ENCODE measurements around the gene P2RX5.
"Not testable (repeated sequence)": the region's sequence is repeated elsewhere in the genome, so short reads cannot be mapped to it uniquely, and the experiment has no call there.

The P2RX5 gene

DNA sequence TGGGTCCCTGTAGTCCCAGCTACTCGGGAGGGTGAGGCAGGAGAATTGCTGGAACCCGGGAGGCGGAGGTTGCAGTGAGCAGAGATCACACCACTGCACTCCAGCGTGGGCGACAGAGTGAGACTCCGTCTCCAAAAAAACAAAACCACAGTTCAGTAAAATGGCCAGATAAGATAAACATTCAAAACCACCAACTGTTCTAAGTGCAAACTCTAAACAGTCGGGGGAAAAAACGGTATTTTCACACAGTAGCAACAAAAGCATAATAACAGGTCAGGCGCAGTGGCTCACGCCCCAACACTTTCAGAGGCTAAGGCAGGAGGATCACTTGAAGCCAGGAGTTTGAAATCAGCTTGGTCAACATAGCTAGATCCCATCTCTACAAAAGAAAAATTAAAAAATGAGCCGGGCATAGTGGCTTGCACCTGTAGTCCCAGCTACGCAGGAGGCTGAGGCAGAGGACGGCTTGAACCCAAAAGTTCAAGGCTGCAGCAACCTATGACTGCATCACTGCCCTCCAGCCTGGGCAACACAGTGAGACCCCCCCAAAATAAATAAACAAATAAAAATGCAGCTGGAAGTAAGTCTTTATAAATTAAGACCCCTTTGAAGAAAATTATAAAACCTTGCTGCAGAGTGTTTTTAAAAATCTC is 17.0 kb upstream of the P2RX5 start:
- DNase-seq (ENCODE audit: low spot score): no peak

DNA sequence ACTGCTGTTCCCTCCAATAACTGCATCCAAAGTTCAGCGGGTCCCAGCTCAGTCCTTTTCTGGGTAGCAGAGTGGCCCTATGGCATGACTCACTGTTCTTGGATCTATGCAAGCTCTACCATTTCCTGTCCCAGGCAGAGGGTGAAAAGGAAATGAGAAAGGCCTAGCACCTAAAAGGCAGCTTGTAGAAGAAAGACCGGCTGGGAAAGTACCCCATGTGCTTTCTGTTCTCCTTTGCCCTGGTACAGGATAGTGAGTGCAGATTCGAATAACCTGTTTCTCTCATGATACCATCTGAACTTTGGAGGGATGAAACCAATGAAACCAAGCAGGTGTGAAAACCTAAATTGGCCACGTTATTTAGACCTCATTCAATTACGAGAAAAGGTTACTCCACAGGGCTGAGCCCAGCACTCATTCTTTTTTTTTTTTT is 15.0 kb upstream of the P2RX5 start:
- no peak for DNase-seq (ENCODE audit: low spot score)

DNA sequence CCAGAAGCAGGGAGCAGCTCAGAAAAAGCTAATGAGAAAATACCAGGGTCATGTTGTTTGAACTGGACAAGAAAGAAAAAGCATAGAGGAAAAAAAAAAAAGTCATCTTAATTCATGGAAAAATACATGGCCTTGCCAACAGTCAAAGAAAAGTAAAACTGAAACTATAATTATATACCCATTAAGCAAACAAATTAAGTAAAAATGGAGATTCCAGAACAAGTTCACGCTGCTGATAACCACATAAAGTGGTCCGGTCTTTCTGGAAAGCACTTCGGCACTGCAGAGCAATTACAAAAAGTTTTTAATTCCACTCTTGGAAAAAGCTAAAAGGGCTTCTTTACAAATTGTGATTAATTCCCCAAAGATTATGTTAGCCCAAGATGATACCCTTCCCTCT is 12.4 kb upstream of the P2RX5 start:
- no peak for DNase-seq (ENCODE audit: low spot score)

DNA sequence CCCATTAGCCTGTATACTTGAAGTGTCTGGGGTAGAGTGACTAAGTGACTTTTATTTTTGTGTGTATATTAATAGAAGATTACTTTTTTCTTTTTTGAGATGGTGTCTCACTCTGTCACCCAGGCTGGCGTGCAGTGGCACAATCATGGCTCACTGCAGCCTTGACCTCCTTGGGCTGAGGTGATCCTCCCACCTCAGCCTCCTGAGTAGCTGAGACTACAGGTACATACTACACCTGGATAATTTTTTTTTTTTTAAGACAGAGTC is 9.7 kb upstream of the P2RX5 start:
- DNase-seq (ENCODE audit: low spot score): not testable (repeated sequence)

- DNase-seq (ENCODE audit: low spot score): no peak
These were observed 9.2 kb upstream of the P2RX5 start for GRCh38 chr17:3704931-3705717.

GRCh38 chr17:3702041-3702539 is 6.1 kb upstream of the P2RX5 start:
- DNase-seq (ENCODE audit: low spot score): not testable (repeated sequence)

DNA sequence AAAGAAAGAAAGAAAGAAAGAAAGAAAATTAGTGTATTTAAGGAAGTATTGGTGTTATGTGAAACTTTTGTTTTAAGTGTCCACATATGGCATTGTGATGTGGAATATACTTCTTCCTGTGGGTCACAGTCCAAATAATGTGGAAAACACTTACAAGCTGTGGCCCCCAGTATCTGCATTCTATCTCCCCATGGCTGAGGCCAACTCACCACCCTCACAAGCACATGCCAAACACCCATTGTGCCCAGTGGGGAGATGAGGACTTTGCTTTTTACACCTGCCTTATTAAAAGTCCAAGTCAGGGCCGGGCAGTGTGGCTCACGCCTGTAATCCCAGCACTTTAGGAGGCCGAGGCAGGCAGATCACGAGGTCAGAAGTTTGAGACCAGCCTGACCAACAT is 4.0 kb upstream of the P2RX5 start:
- DNase-seq (ENCODE audit: low spot score): no peak

DNA sequence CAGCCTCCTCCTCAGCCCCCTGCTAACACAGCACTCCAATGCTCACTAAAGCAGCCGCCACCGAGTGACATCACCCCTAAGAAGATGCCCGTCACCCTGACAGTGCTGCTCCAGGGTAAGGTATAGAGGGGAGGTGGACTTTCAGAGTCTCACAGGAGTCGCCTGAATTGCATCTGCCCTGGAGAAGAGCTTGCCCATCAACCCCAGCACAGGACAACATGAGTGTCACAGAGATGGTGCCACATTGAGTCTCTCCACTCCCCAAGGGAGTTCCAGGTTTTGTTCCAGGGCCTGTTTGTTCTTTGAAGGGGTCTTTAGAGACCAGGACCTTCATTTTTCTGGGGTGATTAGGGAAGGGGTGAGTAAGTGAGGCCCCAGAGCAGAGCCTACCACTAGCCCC is 2.2 kb upstream of the P2RX5 start:
- DNase-seq (ENCODE audit: low spot score): no peak

DNA sequence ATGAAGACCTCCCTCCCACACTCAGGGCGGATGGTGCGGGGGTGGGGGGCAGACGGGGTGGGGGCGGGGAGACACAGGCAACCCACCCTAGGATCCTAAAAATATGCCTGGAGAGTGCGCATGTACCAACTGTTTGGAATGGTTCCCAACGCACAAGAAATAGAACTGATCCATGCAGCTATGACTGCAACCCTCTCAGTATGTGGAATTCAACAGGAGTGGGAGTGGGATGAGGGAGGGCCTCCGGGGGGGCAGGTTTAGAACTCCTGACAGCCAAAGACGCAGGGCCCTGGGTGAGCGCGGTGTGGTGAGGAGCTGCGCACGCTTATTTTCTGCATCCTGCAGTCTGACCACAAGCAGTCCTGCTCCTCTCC is 1.1 kb upstream of the P2RX5 start:
- DNase-seq (ENCODE audit: low spot score): peak; percentile 31

GRCh38 chr17:3695129-3695722 is 729 bp downstream of the P2RX5 start:
- no peak for DNase-seq (ENCODE audit: low spot score)

DNA sequence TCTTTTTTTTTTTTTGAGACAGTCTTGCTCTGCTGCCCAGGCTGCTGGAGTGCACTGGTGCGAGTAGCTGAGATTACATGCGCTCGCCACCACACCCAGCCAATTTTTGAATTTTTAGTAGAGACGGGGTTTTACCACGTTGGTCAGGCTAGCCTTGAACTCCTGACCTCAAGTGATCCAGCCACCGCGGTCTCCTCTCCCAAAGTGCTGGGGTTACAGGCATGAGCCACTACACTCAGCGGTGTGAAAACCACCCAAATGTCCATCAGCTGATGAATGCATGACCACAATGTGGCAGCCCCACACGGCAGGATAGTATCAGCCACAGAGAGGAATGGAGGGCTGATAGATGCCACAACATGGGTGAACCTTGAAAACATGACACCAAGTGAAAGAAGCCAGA is 2.1 kb downstream of the P2RX5 start:
- no peak for DNase-seq (ENCODE audit: low spot score)

- no peak for DNase-seq (ENCODE audit: low spot score)
These were observed 2.8 kb downstream of the P2RX5 start for GRCh38 chr17:3693141-3693540.

DNA sequence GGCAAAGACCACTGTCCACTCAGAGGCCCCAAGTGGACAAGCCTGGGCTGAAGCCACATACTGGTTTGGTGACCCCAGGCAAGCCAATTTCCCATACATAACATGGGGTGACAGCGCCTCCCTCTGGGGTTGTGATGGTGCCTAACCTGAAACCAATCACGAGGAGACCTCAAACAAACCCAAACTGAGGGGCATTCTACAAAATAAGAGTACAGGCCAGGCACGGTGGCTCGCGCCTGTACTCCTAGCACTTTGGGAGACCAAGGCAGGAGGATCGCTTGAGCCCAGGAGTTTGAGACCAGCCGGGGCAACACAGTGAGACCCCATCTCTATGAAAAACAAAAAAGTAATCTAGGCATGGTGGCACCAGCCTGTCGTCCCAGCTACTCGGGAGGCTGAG is 3.6 kb downstream of the P2RX5 start:
- DNase-seq (ENCODE audit: low spot score): no peak

- no peak for DNase-seq (ENCODE audit: low spot score)
These were observed 4.3 kb downstream of the P2RX5 start for GRCh38 chr17:3691617-3692067.

DNA sequence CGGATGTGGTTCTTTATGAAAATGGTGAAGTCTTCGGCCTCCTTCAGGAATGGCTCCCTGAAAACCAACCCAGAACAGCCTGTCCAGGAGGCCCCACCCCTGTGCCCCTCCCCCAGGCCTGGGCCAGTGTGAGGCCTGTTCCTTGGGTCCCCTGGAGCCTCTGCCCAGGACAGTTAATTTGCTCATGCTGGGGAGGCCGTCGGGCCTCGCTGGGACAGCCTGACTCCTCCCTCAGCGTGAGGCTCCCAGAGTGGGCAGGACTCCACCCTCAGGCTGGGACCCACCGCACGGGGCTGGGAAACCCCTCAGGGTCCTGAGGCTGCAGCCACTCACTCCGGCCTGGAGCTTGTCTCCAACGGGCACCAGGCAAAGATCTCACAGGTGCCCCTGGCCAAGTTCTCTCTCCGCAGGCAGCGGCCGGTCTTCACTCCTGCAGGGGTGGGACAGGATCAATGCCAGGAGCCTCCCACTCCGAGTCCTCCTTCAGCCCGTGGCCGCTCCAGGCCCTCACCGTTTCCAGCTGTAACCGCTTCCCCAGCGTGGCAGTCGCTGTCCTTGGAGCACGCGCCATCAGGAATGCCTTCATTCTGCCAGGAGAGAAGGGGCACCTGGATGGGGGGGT is 5.8 kb downstream of the P2RX5 start:
- DNase-seq (ENCODE audit: low spot score): no peak

- DNase-seq (ENCODE audit: low spot score): no peak
These were observed 6.5 kb downstream of the P2RX5 start for GRCh38 chr17:3689262-3690093.

- no peak for DNase-seq (ENCODE audit: low spot score)
These were observed 7.1 kb downstream of the P2RX5 start for GRCh38 chr17:3688852-3689261.

GRCh38 chr17:3688027-3688553 is 7.9 kb downstream of the P2RX5 start:
- no peak for DNase-seq (ENCODE audit: low spot score)

DNA sequence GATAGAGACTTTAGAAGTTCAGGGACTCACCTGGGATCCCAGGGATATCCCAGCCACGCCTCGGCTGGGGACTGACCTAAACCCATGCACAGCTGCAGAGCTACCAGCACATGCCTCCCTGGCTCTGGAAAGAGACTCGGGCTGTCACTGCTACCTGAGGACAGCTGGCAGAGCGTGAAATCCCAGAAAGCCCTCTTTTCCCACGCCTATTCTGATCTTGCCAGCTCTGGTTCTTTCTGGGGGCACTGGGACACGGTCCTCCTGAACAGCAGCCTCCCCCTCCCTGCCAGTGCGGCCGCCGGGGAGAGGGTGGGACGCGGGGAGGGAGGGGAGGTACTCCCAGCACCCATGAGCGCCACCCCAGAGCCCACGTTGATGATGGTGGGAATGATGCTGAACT is 10.8 kb downstream of the P2RX5 start:
- no peak for DNase-seq (ENCODE audit: low spot score)

DNA sequence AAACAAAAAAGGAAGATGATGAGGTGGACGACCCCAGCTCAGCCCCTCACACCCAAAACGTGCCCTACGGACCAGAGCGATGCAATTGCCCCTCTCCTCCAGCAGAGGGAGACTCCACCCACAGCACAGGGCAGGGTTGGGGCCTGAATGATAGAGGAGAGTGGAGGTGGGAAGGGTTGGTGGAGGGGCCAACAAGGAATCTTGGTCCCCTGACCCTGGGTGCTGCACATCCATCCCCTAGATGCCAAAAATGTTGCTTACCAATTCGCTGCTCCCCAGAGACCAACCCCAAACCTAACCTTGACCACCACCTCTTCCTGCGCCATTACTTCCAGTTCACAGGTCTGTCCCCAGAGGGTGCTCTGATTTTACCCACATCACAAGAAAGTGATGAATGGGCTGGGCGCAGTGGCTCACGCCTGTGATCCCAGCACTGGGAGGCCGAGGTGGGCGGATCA is 12.9 kb downstream of the P2RX5 start:
- DNase-seq (ENCODE audit: low spot score): no peak

- DNase-seq (ENCODE audit: low spot score): no peak
These were observed 13.9 kb downstream of the P2RX5 start for GRCh38 chr17:3682033-3682432.

DNA sequence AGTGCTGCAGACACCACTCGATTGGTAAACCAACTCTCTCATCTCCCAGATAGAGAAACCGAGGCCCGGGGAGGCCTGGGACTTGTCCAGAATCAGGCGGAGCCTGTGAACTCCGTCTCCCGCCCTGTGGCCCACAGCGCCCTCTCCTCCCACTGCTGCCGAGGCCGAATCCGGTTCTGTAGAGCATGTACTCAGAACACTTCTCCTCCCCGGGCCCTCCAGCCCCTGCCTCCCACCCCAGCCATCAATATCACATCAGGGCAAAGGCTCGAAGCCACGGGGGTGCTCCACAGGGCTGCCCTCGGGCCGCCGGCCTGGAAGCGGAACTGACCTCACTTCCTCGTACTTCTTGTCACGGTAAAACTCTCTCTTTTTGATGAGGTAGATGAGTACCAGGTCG is 14.4 kb downstream of the P2RX5 start:
- DNase-seq (ENCODE audit: low spot score): no peak

Data from Ammon's horn (tissue), 1 donor.